ENCODE data around the gene INTS6.

- no peak for TF ChIP-seq POLR2A (IDR thresholded peaks at IDR 0.05)
- TF ChIP-seq CTCF (IDR thresholded peaks at IDR 0.05): no peak
- no peak for TF ChIP-seq EP300 (IDR thresholded peaks at IDR 0.05; ENCODE audit: low read depth)
These were observed 1.7 kb downstream of the INTS6 start for GRCh38 chr13:51451134-51451466.
